Muscle layer of duodenum (tissue), 2 donors: Measurements from ENCODE around the gene UPK3A.

Experiments used
- H3K27ac ChIP-seq: one replicate; pipeline ENCODE4 v1.7.0; 2013; ENCODE audit warnings: mild to moderate bottlenecking, low read length
- H3K27me3 ChIP-seq: one replicate; pipeline ENCODE4 v1.7.0; 2013; ENCODE audit warnings: low read depth, mild to moderate bottlenecking, control low read depth, low read length
- H3K36me3 ChIP-seq, 2 donors: one replicate each; pipeline ENCODE4 v1.7.0; 2013; ENCODE audit warnings: low read length in 2 of 2, control low read depth in 1 of 2, mild to moderate bottlenecking in 1 of 2; ENCODE audit not compliant: insufficient read depth in 2 of 2, control insufficient read depth in 1 of 2
- H3K4me1 ChIP-seq, 2 donors: one replicate each; pipeline ENCODE4 v1.7.0; 2013; ENCODE audit warnings: low read length in 2 of 2, mild to moderate bottlenecking in 2 of 2, control low read depth in 1 of 2, moderate library complexity in 1 of 2; ENCODE audit not compliant: insufficient read depth in 2 of 2, control insufficient read depth in 1 of 2
- H3K4me3 ChIP-seq, 2 donors: one replicate each; pipeline ENCODE4 v1.7.0; 2013; ENCODE audit warnings: low read length in 2 of 2, low read depth in 1 of 2, mild to moderate bottlenecking in 1 of 2
- H3K9me3 ChIP-seq, 2 donors: one replicate each; pipeline ENCODE4 v1.7.0; 2013; ENCODE audit warnings: low read length in 2 of 2, control low read depth in 1 of 2, mild to moderate bottlenecking in 1 of 2; ENCODE audit not compliant: control insufficient read depth in 1 of 2
- donor health status: healthy.

Gene UPK3A

GRCh38 chr22:45314786-45315185, 30.0 kb downstream of the UPK3A start:
- H3K27ac ChIP-seq: no peak overlapping the region
- no peaks in the 10 kb centered on the region for H3K9me3 ChIP-seq
- H3K27me3 ChIP-seq: no peaks in the 10 kb centered on the region
- H3K4me1 ChIP-seq: peaks cover 16 to 28% of the 10 kb centered on the region in 2 donors
- H3K36me3 ChIP-seq: no peaks in the 10 kb centered on the region
- no peak overlapping the region for H3K4me3 ChIP-seq

- Histone ChIP-seq H3K27ac (peak overlapping the region; percentile 67), H3K9me3 (no peaks in the 10 kb centered on the region), H3K4me1 (peaks cover 11 to 18% of the 10 kb centered on the region in 2 donors)
Observed at GRCh38 chr22:45316796-45317526, 32.2 kb downstream of the UPK3A start.

DNA sequence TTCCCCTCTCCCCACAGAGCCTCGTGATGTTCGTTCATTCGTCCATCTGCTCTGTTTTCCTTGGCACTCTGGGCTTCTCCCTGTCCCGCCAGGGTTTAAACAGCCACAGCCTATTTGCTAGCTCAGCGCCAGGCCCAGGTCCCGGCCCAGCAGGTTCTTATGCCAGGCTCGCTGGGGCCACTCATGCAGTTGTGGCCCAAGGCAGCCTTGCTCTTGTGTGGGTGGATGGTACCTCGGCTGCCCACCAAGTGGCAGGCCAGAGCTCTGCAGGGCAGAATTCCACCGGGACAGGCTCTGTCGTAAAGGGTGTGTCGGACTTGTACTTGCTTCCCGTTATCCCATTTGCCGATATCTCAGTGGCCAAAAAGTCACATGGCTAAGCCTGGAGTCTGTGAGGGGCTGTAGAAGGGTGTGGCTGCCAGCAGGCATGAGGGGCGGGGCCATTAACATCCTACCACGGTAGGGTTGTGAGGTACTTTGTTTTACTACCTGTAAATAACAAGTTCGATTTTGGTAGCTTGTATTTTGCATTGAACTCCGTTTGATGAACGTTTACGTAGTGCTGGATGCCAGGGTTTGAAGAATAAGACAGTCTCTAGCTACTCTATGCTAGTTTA, 32.9 kb downstream of the UPK3A start:
- Histone ChIP-seq H3K36me3 (peaks cover 4 to 5% of the 10 kb centered on the region in 2 donors), H3K4me1 (peaks cover 11 to 18% of the 10 kb centered on the region in 2 donors), H3K4me3 (peak overlapping the region; percentile 35 to 37), H3K9me3 (no peaks in the 10 kb centered on the region), H3K27me3 (no peaks in the 10 kb centered on the region), H3K27ac (peak overlapping the region; percentile 67)

More at GRCh38 chr22:45316796-45317526, 32.2 kb downstream of the UPK3A start:
- Histone ChIP-seq H3K36me3 (no peaks in the 10 kb centered on the region), H3K4me3 (no peak overlapping the region), H3K27me3 (no peaks in the 10 kb centered on the region)

DNA sequence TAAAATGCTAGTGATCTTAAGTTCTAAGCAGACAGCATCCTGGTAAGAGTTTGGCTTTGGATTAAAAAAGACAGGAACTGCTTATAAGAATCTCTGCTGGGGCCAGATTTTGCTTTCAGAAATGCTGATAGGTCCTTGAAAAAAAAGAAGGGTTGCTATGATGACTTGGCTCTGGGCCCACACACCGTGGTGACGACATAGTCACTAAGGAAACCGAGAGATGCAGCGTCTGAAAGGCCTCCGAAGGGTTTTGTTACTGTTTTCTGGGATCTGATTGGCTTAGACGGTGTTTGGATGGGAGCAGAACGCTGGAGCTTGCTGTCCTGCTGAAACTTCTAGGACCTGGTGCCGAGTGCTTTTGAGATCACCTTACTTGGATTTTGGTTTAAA, 33.4 kb downstream of the UPK3A start:
- Histone ChIP-seq H3K4me3 (peak overlapping the region; percentile 35 to 37), H3K27ac (peak overlapping the region; percentile 67)

DNA sequence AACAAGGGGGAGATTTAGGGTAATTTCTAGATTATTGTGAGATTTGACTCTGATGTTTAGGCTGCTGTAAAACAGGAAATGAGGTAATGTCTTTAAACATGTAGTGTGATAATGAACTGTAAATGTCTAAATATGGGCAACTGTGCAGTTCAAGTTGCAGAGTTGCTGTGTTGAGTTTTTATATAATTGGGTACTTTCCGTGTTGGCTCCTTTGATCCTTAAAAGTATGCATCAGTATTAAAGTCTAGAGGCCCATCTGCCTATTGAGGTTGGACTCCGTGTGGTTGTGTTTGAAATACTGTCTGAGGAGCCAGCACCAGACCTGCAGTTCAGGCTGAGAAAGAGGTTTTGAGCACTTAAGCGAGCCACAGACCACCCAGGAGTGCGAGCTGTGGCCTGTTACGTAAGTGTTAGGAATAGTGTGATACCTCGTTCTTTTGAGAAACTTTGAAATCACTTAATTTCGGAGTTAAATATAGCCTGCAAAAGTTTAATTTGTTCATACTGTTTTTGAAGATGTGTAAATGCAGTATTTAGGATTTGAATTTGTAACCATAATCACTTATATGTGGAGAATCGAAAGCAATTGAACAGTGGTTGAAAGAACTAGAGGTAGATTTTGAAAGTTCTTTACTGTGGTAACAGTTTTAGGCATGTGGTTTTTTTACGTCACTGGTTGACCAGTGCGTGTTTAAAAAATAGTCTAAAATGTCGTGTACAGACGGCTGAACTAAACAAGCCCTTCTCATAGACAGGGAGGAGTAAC, 34.0 kb downstream of the UPK3A start:
- peak overlapping the region; percentile 67 for H3K27ac ChIP-seq
- H3K9me3 ChIP-seq: no peaks in the 10 kb centered on the region
- H3K36me3 ChIP-seq: peaks cover 14 to 15% of the 10 kb centered on the region in 2 donors
- H3K27me3 ChIP-seq: no peaks in the 10 kb centered on the region
- H3K4me3 ChIP-seq: peak overlapping the region; percentile 35 to 37
- peaks cover 11 to 18% of the 10 kb centered on the region in 2 donors for H3K4me1 ChIP-seq

More for the DNA sequence above, 33.4 kb downstream of the UPK3A start:
- peaks cover 8 to 9% of the 10 kb centered on the region in 2 donors for H3K36me3 ChIP-seq
- peaks cover 11 to 18% of the 10 kb centered on the region in 2 donors for H3K4me1 ChIP-seq
- H3K27me3 ChIP-seq: no peaks in the 10 kb centered on the region
- H3K9me3 ChIP-seq: no peaks in the 10 kb centered on the region

DNA sequence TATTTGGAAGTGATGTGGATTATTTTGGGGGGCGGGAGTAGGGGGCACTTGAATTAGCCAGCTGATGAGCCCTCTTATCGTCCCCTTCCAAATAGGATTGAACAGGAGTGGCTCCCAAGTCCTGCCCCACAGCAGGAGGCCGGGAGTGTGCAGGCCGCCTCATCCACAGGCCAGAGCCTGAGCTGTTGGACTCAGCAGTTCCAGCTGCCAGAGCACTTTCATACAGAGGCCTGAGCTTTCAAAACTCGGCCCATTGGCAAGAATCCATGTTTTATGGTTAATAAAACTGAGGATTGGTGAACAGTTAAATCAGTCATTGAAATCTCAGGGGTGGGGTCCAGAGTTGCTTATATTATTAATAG, 34.6 kb downstream of the UPK3A start:
- Histone ChIP-seq H3K9me3 (no peaks in the 10 kb centered on the region), H3K27me3 (no peaks in the 10 kb centered on the region), H3K27ac (peak overlapping the region; percentile 67), H3K4me3 (no peak overlapping the region), H3K4me1 (peaks cover 11 to 18% of the 10 kb centered on the region in 2 donors), H3K36me3 (peaks cover 18 to 20% of the 10 kb centered on the region in 2 donors)

GRCh38 chr22:45320357-45320976, 35.7 kb downstream of the UPK3A start:
- Histone ChIP-seq H3K9me3 (no peaks in the 10 kb centered on the region), H3K4me3 (no peak overlapping the region), H3K4me1 (peaks cover 11 to 18% of the 10 kb centered on the region in 2 donors), H3K27me3 (no peaks in the 10 kb centered on the region), H3K36me3 (peaks cover 25 to 26% of the 10 kb centered on the region in 2 donors), H3K27ac (no peak overlapping the region)

- H3K36me3 ChIP-seq: peaks cover 25 to 30% of the 10 kb centered on the region in 2 donors
- H3K4me1 ChIP-seq: peaks cover 11 to 18% of the 10 kb centered on the region in 2 donors
- no peaks in the 10 kb centered on the region for H3K27me3 ChIP-seq
- no peak overlapping the region for H3K4me3 ChIP-seq
- no peaks in the 10 kb centered on the region for H3K9me3 ChIP-seq
- H3K27ac ChIP-seq: no peak overlapping the region
Observed at GRCh38 chr22:45321827-45322226, 37.1 kb downstream of the UPK3A start.

GRCh38 chr22:45322873-45323525, 38.2 kb downstream of the UPK3A start:
- H3K27me3 ChIP-seq: no peaks in the 10 kb centered on the region
- no peak overlapping the region for H3K27ac ChIP-seq
- H3K4me3 ChIP-seq: no peak overlapping the region
- H3K9me3 ChIP-seq: no peaks in the 10 kb centered on the region
- peaks cover 5 to 10% of the 10 kb centered on the region in 2 donors for H3K4me1 ChIP-seq
- H3K36me3 ChIP-seq: peaks cover 30 to 31% of the 10 kb centered on the region in 2 donors

GRCh38 chr22:45323695-45324094, 38.9 kb downstream of the UPK3A start:
- no peak overlapping the region for H3K4me3 ChIP-seq
- peaks cover 30 to 34% of the 10 kb centered on the region in 2 donors for H3K36me3 ChIP-seq
- H3K9me3 ChIP-seq: no peaks in the 10 kb centered on the region
- H3K27me3 ChIP-seq: no peaks in the 10 kb centered on the region
- no peak overlapping the region for H3K27ac ChIP-seq
- H3K4me1 ChIP-seq: peaks cover 2 to 4% of the 10 kb centered on the region in 2 donors
